Measurements from ENCODE around the gene HOXC9.

- TF ChIP-seq GATA2 (IDR thresholded peaks at IDR 0.05; ENCODE audit: low read depth, low read length) (no peak), GATA3 (IDR thresholded peaks at IDR 0.05; ENCODE audit: low read depth, low read length) (no peak)
Measured at GRCh38 chr12:54017027-54017788, 17.2 kb downstream of the HOXC9 start.
